Suprapubic skin (tissue), 4 donors: ENCODE data around the gene CYP27A1.
"Not testable (repeated sequence)": the region's sequence is repeated elsewhere in the genome, so short reads cannot be mapped to it uniquely, and the experiment has no call there.

ENCODE experiments used
- EP300 ChIP-seq: sonication (generic); formaldehyde crosslinking; IDR thresholded peaks from one replicate; pipeline ENCODE4 v1.6.1; 2017; ENCODE audit warnings: antibody characterized with exemption
- POLR2A ChIP-seq, 2 donors: fragments of 450-650 bp; IDR thresholded peaks; one replicate each; pipeline ENCODE4 v1.6.1; 2017; ENCODE audit warnings: antibody characterized with exemption in 2 of 2, mild to moderate bottlenecking in 2 of 2, moderate library complexity in 2 of 2
- POLR2AphosphoS5 ChIP-seq, 3 donors: sonication (generic); formaldehyde crosslinking; IDR thresholded peaks; one replicate each; pipeline ENCODE4 v1.6.1; 2017; ENCODE audit warnings: antibody characterized with exemption in 3 of 3
- TF ChIP-seq, protein P1 (sequence below), 2 donors: fragments of 200-600 bp in 1 of 2; fragments of 450-650 bp in 1 of 2; sonication (generic) in 1 of 2; IDR thresholded peaks; one replicate each; pipeline ENCODE4 v1.5.1; 2016 to 2019; ENCODE audit warnings: antibody characterized with exemption in 2 of 2, mild to moderate bottlenecking in 1 of 2, moderate library complexity in 1 of 2

DNA sequence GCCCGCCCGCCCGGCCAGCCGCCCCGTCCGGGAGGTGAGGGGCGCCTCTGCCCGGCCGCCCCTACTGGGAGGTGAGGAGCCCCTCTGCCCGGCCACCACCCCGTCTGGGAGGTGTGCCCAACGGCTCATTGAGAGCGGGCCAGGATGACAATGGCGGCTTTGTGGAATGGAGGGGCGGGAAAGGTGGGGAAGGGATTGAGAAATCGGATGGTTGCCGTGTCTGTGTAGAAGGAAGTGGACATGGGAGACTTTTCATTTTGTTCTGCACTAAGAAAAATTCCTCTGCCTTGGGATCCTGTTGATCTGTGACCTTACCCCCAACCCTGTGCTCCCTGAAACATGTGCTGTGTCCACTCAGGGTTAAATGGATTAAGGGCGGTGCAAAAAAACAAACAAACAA is 65.0 kb downstream of the CYP27A1 start:
- not testable (repeated sequence) for TF ChIP-seq POLR2AphosphoS5 (IDR thresholded peaks at IDR 0.05); POLR2A (IDR thresholded peaks at IDR 0.05); EP300
- TF ChIP-seq, protein P1, sequence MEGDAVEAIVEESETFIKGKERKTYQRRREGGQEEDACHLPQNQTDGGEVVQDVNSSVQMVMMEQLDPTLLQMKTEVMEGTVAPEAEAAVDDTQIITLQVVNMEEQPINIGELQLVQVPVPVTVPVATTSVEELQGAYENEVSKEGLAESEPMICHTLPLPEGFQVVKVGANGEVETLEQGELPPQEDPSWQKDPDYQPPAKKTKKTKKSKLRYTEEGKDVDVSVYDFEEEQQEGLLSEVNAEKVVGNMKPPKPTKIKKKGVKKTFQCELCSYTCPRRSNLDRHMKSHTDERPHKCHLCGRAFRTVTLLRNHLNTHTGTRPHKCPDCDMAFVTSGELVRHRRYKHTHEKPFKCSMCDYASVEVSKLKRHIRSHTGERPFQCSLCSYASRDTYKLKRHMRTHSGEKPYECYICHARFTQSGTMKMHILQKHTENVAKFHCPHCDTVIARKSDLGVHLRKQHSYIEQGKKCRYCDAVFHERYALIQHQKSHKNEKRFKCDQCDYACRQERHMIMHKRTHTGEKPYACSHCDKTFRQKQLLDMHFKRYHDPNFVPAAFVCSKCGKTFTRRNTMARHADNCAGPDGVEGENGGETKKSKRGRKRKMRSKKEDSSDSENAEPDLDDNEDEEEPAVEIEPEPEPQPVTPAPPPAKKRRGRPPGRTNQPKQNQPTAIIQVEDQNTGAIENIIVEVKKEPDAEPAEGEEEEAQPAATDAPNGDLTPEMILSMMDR (IDR thresholded peaks at IDR 0.05), result not testable (repeated sequence)
